CD4-positive, CD25-positive, alpha-beta regulatory T cell (primary cell): ENCODE data around the gene UBR4. TPM values are rescaled to one million over a fixed set of nuclear protein-coding genes. Genes with fewer than 3 reads are reported as not detected.

Source experiments
- ATAC-seq, 2 donors: fragments of 150-1000 bp; cut with Tn5 transposase; one replicate each; pipeline ENCODE4 v1.10.0; 2021; ENCODE audit warnings: low read depth in 2 of 2, moderate number of reproducible peaks in 2 of 2, moderate library complexity in 1 of 2
- DNase-seq, 3 donors: peaks; one replicate each; pipeline versions ENCODE4 v3.0.0 to v3.0.0-alpha.2; 2012 to 2022; ENCODE audit warnings: mixed read lengths in 1 of 3
- H3K27ac ChIP-seq: one replicate; pipeline ENCODE4 v1.7.0; 2013; ENCODE audit warnings: mild to moderate bottlenecking, low read length; ENCODE audit not compliant: insufficient read depth, poor library complexity, severe bottlenecking
- H3K27me3 ChIP-seq: one replicate; pipeline ENCODE4 v1.7.0; 2013; ENCODE audit warnings: low read length; ENCODE audit not compliant: control insufficient read depth, insufficient read depth
- H3K36me3 ChIP-seq: one replicate; pipeline ENCODE4 v1.7.0; 2013; ENCODE audit warnings: mild to moderate bottlenecking, low read length, moderate library complexity; ENCODE audit not compliant: control insufficient read depth, insufficient read depth
- H3K4me1 ChIP-seq: 2 replicates; pipeline ENCODE4 v1.7.0; 2013; ENCODE audit warnings: mild to moderate bottlenecking, low read length; ENCODE audit not compliant: insufficient read depth, control insufficient read depth, poor library complexity, severe bottlenecking
- H3K4me3 ChIP-seq: one replicate; pipeline ENCODE4 v1.7.0; 2013; ENCODE audit warnings: low read depth, mild to moderate bottlenecking, low read length, moderate library complexity
- H3K9me3 ChIP-seq, 2 experiments: 1 replicate in 1 of 2; 2 replicates in 1 of 2; pipeline ENCODE4 v1.7.0; 2013; ENCODE audit warnings: low read length in 2 of 2, mild to moderate bottlenecking in 1 of 2, moderate library complexity in 1 of 2; ENCODE audit not compliant: control insufficient read depth in 2 of 2
- H3K27ac Mint-ChIP-seq, 3 donors: one replicate each; pipeline ENCODE4 v1.8.0; 2020 to 2022; ENCODE audit warnings: mild to moderate bottlenecking in 3 of 3, mixed read lengths in 3 of 3, moderate library complexity in 2 of 3
- H3K27me3 Mint-ChIP-seq: one replicate; pipeline ENCODE4 v1.8.0; 2022; ENCODE audit warnings: mild to moderate bottlenecking, mixed read lengths
- H3K36me3 Mint-ChIP-seq: one replicate; pipeline ENCODE4 v1.8.0; 2020; ENCODE audit warnings: mixed read lengths
- H3K4me1 Mint-ChIP-seq, 4 donors: one replicate each; pipeline ENCODE4 v1.8.0; 2020 to 2022; ENCODE audit warnings: mixed read lengths in 4 of 4, mild to moderate bottlenecking in 1 of 4
- H3K4me3 Mint-ChIP-seq, 4 donors: one replicate each; pipeline ENCODE4 v1.8.0; 2020 to 2022; ENCODE audit warnings: mild to moderate bottlenecking in 4 of 4, mixed read lengths in 4 of 4, moderate library complexity in 3 of 4
- H3K9me3 Mint-ChIP-seq, 7 donors: one replicate each; pipeline ENCODE4 v1.8.0; 2020 to 2022; ENCODE audit warnings: mixed read lengths in 7 of 7, mild to moderate bottlenecking in 3 of 7, moderate library complexity in 2 of 7
- polyA plus RNA-seq, 4 donors: library from polyadenylated mRNA; unstranded; fragments of 300-500 nt; fragmentation: Illumina TruSeq; gene quantifications; one replicate each; pipeline ENCODE4 v1.2.3, GENCODE V29; 2021
- total RNA-seq: library from RNA; stranded (reverse); gene quantifications from one replicate; pipeline ENCODE4 v1.2.3, GENCODE V29; 2022

The UBR4 gene
- total and polyA plus RNA-seq, 5 donors from 2014 or later: 9.9 to 173 (median 12.4) TPM

- DNase-seq (no peak), ATAC-seq (no peak)
- Histone ChIP-seq H3K27me3 (no peaks in the 10 kb centered on the region), H3K9me3 (no peaks in the 10 kb centered on the region), H3K4me1 (peaks cover 55% of the 10 kb centered on the region), H3K4me3 (peak overlapping the region; percentile 33), H3K27ac (no peak overlapping the region), H3K36me3 (peaks cover 14% of the 10 kb centered on the region)
- Mint-ChIP-seq H3K36me3 (peaks cover 5% of the 10 kb centered on the region), H3K27me3 (peaks cover 4% of the 10 kb centered on the region), H3K9me3 (no peaks in the 10 kb centered on the region), H3K4me1 (peaks cover 32 to 82% (median 63%) of the 10 kb centered on the region in 4 donors), H3K27ac (no peak overlapping the region), H3K4me3 (peak overlapping the region in 3 of 4 donors; percentile 10 to 86 (median 79))
Observed at GRCh38 chr1:19205403-19205802, 4.7 kb downstream of the UBR4 start.

- peak overlapping the region; percentile 18 to 76 (median 52) for H3K27ac Mint-ChIP-seq
- H3K27ac ChIP-seq: no peak overlapping the region
- no peaks in the 10 kb centered on the region for H3K9me3 ChIP-seq
- peaks cover 22% of the 10 kb centered on the region for H3K36me3 ChIP-seq
- DNase-seq (no peak), ATAC-seq (no peak)
- H3K4me3 Mint-ChIP-seq: peak overlapping the region in 2 of 4 donors; percentile 78 to 79
- H3K27me3 ChIP-seq: no peaks in the 10 kb centered on the region
- H3K9me3 Mint-ChIP-seq: no peaks in the 10 kb centered on the region
- peaks cover 57% of the 10 kb centered on the region for H3K4me1 ChIP-seq
- no peaks in the 10 kb centered on the region for H3K27me3 Mint-ChIP-seq
- peaks cover 8% of the 10 kb centered on the region for H3K36me3 Mint-ChIP-seq
- no peak overlapping the region for H3K4me3 ChIP-seq
- H3K4me1 Mint-ChIP-seq: peaks cover 32 to 79% (median 63%) of the 10 kb centered on the region in 4 donors
Observed at GRCh38 chr1:19204446-19205266, 5.4 kb downstream of the UBR4 start.

- Histone ChIP-seq H3K36me3 (peaks cover 34% of the 10 kb centered on the region), H3K27ac (no peak overlapping the region), H3K4me3 (no peak overlapping the region), H3K4me1 (peaks cover 47% of the 10 kb centered on the region), H3K27me3 (no peaks in the 10 kb centered on the region), H3K9me3 (no peaks in the 10 kb centered on the region)
- no peak for DNase-seq
- Mint-ChIP-seq H3K4me1 (peaks cover 30 to 68% (median 57%) of the 10 kb centered on the region in 4 donors), H3K36me3 (peaks cover 19% of the 10 kb centered on the region), H3K27me3 (no peaks in the 10 kb centered on the region), H3K9me3 (no peaks in the 10 kb centered on the region), H3K4me3 (no peak overlapping the region), H3K27ac (peak overlapping the region in 1 of 3 donors; percentile 52)
- no peak for ATAC-seq
Observed at GRCh38 chr1:19203440-19203839, 6.6 kb downstream of the UBR4 start.

GRCh38 chr1:19202396-19202795 lies 7.7 kb downstream of the UBR4 start:
- Histone ChIP-seq H3K9me3 (no peaks in the 10 kb centered on the region), H3K27me3 (no peaks in the 10 kb centered on the region), H3K4me1 (peaks cover 39% of the 10 kb centered on the region), H3K4me3 (peak overlapping the region; percentile 31), H3K27ac (no peak overlapping the region), H3K36me3 (peaks cover 44% of the 10 kb centered on the region)
- peak overlapping the region in 1 of 4 donors; percentile 54 for H3K4me3 Mint-ChIP-seq
- H3K4me1 Mint-ChIP-seq: peaks cover 28 to 58% (median 49%) of the 10 kb centered on the region in 4 donors
- peak overlapping the region in 2 of 3 donors; percentile 31 to 58 for H3K27ac Mint-ChIP-seq
- H3K27me3 Mint-ChIP-seq: no peaks in the 10 kb centered on the region
- ATAC-seq: no peak
- no peaks in the 10 kb centered on the region for H3K9me3 Mint-ChIP-seq
- H3K36me3 Mint-ChIP-seq: peaks cover 26% of the 10 kb centered on the region
- DNase-seq: no peak

- Mint-ChIP-seq H3K4me1 (peaks cover 16 to 39% (median 32%) of the 10 kb centered on the region in 4 donors), H3K4me3 (no peak overlapping the region), H3K27ac (no peak overlapping the region), H3K36me3 (peaks cover 33% of the 10 kb centered on the region), H3K9me3 (no peaks in the 10 kb centered on the region), H3K27me3 (no peaks in the 10 kb centered on the region)
- no peaks in the 10 kb centered on the region for H3K9me3 ChIP-seq
- no peaks in the 10 kb centered on the region for H3K27me3 ChIP-seq
- DNase-seq (no peak), ATAC-seq (no peak)
- H3K4me3 ChIP-seq: no peak overlapping the region
- no peak overlapping the region for H3K27ac ChIP-seq
- peaks cover 21% of the 10 kb centered on the region for H3K4me1 ChIP-seq
- peaks cover 65% of the 10 kb centered on the region for H3K36me3 ChIP-seq
Observed at GRCh38 chr1:19199969-19200604, 10.0 kb downstream of the UBR4 start.

GRCh38 chr1:19199329-19199968 lies 10.6 kb downstream of the UBR4 start:
- no peak overlapping the region for H3K4me3 ChIP-seq
- no peak for DNase-seq
- no peaks in the 10 kb centered on the region for H3K27me3 ChIP-seq
- H3K36me3 Mint-ChIP-seq: peaks cover 33% of the 10 kb centered on the region
- no peaks in the 10 kb centered on the region for H3K9me3 ChIP-seq
- H3K27me3 Mint-ChIP-seq: no peaks in the 10 kb centered on the region
- no peaks in the 10 kb centered on the region for H3K9me3 Mint-ChIP-seq
- H3K4me1 Mint-ChIP-seq: peaks cover 10 to 33% (median 26%) of the 10 kb centered on the region in 4 donors
- no peak overlapping the region for H3K4me3 Mint-ChIP-seq
- ATAC-seq: no peak
- H3K36me3 ChIP-seq: peaks cover 65% of the 10 kb centered on the region
- peaks cover 21% of the 10 kb centered on the region for H3K4me1 ChIP-seq
- H3K27ac ChIP-seq: no peak overlapping the region
- no peak overlapping the region for H3K27ac Mint-ChIP-seq

- Mint-ChIP-seq H3K4me1 (peaks cover 10 to 27% (median 25%) of the 10 kb centered on the region in 4 donors), H3K4me3 (no peak overlapping the region), H3K36me3 (peaks cover 37% of the 10 kb centered on the region), H3K9me3 (no peaks in the 10 kb centered on the region), H3K27ac (no peak overlapping the region), H3K27me3 (no peaks in the 10 kb centered on the region)
- DNase-seq (no peak), ATAC-seq (no peak)
- Histone ChIP-seq H3K27ac (no peak overlapping the region), H3K4me3 (no peak overlapping the region), H3K36me3 (peaks cover 70% of the 10 kb centered on the region), H3K4me1 (peaks cover 21% of the 10 kb centered on the region), H3K9me3 (no peaks in the 10 kb centered on the region), H3K27me3 (no peaks in the 10 kb centered on the region)
Observed at GRCh38 chr1:19198820-19199219, 11.2 kb downstream of the UBR4 start.
